Measurements from ENCODE around the gene STX2.

STX2 gene

DNA sequence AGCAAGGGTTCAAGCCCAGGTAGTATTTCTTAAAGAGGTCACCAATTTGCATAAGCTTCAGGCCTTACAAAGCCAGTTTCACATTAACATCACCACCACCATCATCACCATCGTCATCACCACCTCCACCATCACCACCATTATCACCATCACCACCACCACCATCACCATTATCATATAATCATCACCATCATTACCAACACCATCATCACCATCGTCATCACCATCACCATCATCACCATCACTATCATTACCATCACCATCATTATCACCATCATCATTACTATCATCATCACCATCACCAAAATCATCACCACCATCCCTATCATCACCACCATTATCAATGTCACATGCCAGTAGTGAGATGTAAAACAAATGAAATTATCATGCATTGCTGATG is 72.6 kb downstream of the STX2 start:
- H2BK120ac ChIP-seq (ENCODE audit: low read depth, low read length) = no peak overlapping the region
- H3K27ac ChIP-seq (replicated peaks; ENCODE audit: low read length) = no peak overlapping the region
- H2BK15ac ChIP-seq (ENCODE audit: low read length) = no peak overlapping the region
- H3K4me3 ChIP-seq (ENCODE audit: low read length in 2 of 2) = no peak overlapping the region
- no peak overlapping the region for H4K91ac ChIP-seq (ENCODE audit: low read depth, low read length, poor library complexity)
- H3K18ac ChIP-seq (ENCODE audit: low read length) = no peak overlapping the region
- H3K4ac ChIP-seq (ENCODE audit: low read length) = no peak overlapping the region
- H3K4me1 ChIP-seq (ENCODE audit: control insufficient read depth in 2 of 2, insufficient read depth in 1 of 2, low read depth in 1 of 2, low read length in 2 of 2) = no peaks in the 10 kb centered on the region
- H3K14ac ChIP-seq (ENCODE audit: low read length) = no peak overlapping the region
- peaks cover 0 to 8% of the 10 kb centered on the region in 2 donors for H3K36me3 ChIP-seq (replicated peaks in 1 of 2; ENCODE audit: control insufficient read depth in 2 of 2, insufficient read depth in 2 of 2, low read length in 2 of 2)
- H3K23ac ChIP-seq (ENCODE audit: low read depth, low read length, poor library complexity) = no peak overlapping the region
- H2BK12ac ChIP-seq (ENCODE audit: low read length) = no peak overlapping the region
- H4K8ac ChIP-seq (ENCODE audit: low read depth, low read length) = no peak overlapping the region
- peaks cover 5 to 11% of the 10 kb centered on the region in 2 donors for H3K9me3 ChIP-seq (replicated peaks in 1 of 2; ENCODE audit: control insufficient read depth in 2 of 2, insufficient read depth in 1 of 2, low read depth in 1 of 2, low read length in 2 of 2)
- no peak overlapping the region for H2BK5ac ChIP-seq (ENCODE audit: low read length)
- no peak overlapping the region for H2AK5ac ChIP-seq (ENCODE audit: low read depth, low read length)
- no peak overlapping the region for H3K4me2 ChIP-seq (ENCODE audit: insufficient read depth, low read length, poor library complexity, severe bottlenecking)
- DNase-seq (ENCODE audit: low spot score) = no peak
- H3K79me1 ChIP-seq (ENCODE audit: low read depth, low read length) = no peaks in the 10 kb centered on the region
- peaks cover 0 to 4% (median 1%) of the 10 kb centered on the region in 3 experiments for H3K27me3 ChIP-seq (ENCODE audit: control insufficient read depth in 3 of 3, insufficient read depth in 3 of 3, low read depth in 1 of 3, low read length in 3 of 3)
- H3K9ac ChIP-seq (ENCODE audit: low read depth, low read length, poor library complexity) = no peak overlapping the region
- 100% methylated on average over 1 of the region's 2 CpGs; no CpG with 5 or more reads in 1 of the 2 donors for WGBS, 2 donors (ENCODE audit: extremely low coverage in 2 of 2, insufficient read length in 2 of 2, insufficient replicate concordance in 1 of 2)
- H2AFZ ChIP-seq (ENCODE audit: low read length) = no peak overlapping the region

DNA sequence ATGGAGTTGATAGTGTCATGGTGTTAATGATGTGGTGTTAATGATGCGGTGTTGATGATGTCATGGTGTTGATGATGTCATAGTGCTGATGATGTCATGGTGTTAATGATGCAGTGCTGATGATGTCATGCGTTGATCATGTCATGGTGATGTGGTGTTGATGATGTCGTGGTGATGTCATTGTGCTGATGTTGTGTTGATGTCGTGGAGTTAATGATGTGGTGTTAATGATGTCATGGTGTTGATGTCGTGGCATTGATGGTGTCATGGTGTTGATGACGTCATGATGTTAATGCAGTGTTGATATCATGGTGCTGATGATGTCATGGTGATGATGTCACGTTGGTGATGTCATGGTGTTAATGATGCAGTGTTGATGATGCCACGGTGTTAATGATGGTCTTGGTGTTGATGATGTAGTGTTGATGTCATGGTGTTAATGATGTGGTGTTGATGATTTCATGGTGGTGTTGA is 73.8 kb downstream of the STX2 start:
- Histone ChIP-seq H3K23ac (ENCODE audit: low read depth, low read length, poor library complexity) (no peak overlapping the region), H3K27ac (replicated peaks; ENCODE audit: low read length) (no peak overlapping the region), H3K9ac (ENCODE audit: low read depth, low read length, poor library complexity) (no peak overlapping the region), H3K14ac (ENCODE audit: low read length) (no peak overlapping the region), H3K4me2 (ENCODE audit: insufficient read depth, low read length, poor library complexity, severe bottlenecking) (no peak overlapping the region), H3K18ac (ENCODE audit: low read length) (no peak overlapping the region), H2AK5ac (ENCODE audit: low read depth, low read length) (no peak overlapping the region), H2BK15ac (ENCODE audit: low read length) (no peak overlapping the region), H4K8ac (ENCODE audit: low read depth, low read length) (no peak overlapping the region), H3K9me3 (replicated peaks in 1 of 2; ENCODE audit: control insufficient read depth in 2 of 2, insufficient read depth in 1 of 2, low read depth in 1 of 2, low read length in 2 of 2) (peaks cover 5 to 11% of the 10 kb centered on the region in 2 donors), H2BK120ac (ENCODE audit: low read depth, low read length) (no peak overlapping the region), H2BK5ac (ENCODE audit: low read length) (no peak overlapping the region), H3K27me3 (ENCODE audit: control insufficient read depth in 3 of 3, insufficient read depth in 3 of 3, low read depth in 1 of 3, low read length in 3 of 3) (peaks cover 0 to 4% (median 1%) of the 10 kb centered on the region in 3 experiments), H3K79me1 (ENCODE audit: low read depth, low read length) (no peaks in the 10 kb centered on the region), H2AFZ (ENCODE audit: low read length) (no peak overlapping the region), H3K36me3 (replicated peaks in 1 of 2; ENCODE audit: control insufficient read depth in 2 of 2, insufficient read depth in 2 of 2, low read length in 2 of 2) (peaks cover 0 to 8% of the 10 kb centered on the region in 2 donors), H3K4me3 (ENCODE audit: low read length in 2 of 2) (peak overlapping the region in 1 of 2 donors; percentile 56), H3K4me1 (ENCODE audit: control insufficient read depth in 2 of 2, insufficient read depth in 1 of 2, low read depth in 1 of 2, low read length in 2 of 2) (no peaks in the 10 kb centered on the region), H2BK12ac (ENCODE audit: low read length) (no peak overlapping the region), H4K91ac (ENCODE audit: low read depth, low read length, poor library complexity) (no peak overlapping the region), H3K4ac (ENCODE audit: low read length) (no peak overlapping the region)
- WGBS, 2 donors (ENCODE audit: extremely low coverage in 2 of 2, insufficient read length in 2 of 2, insufficient replicate concordance in 1 of 2) = 100% methylated on average over 3 to 4 of the region's 8 CpGs
- no peak for DNase-seq (ENCODE audit: low spot score)

DNA sequence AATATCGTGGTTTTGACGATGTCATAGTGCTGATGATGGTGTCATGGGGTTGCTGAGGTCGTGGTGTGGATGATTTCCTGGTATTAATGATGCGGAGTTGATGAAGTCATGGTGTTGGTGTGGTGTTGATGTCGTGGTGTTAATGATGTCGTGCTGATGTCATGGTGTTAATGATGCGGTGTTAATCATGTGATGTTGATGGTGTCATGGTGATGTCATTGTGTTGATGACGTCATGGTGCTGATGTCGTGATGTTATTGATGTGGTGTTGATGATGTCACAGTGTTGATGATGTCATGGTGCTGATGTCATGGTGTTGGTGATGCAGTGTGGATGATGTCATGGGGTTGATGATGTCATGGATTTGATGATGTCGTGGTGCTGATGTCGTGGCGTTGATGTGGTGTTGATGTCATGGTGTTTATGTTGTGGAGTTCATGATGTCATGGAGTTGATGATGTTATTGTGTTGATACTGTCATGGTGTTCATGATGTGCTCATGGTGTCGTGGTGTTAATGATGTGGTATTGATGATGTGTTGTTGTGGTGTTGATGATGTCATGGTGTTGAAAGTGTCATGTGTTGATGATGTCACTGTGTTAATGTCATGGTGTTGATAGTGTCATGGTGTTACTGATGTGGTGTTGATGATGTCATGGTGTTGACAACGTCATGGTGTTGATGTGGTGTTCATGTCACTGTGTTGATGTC is 74.4 kb downstream of the STX2 start:
- Histone ChIP-seq H3K9me3 (replicated peaks in 1 of 2; ENCODE audit: control insufficient read depth in 2 of 2, insufficient read depth in 1 of 2, low read depth in 1 of 2, low read length in 2 of 2) (peaks cover 5 to 11% of the 10 kb centered on the region in 2 donors), H4K8ac (ENCODE audit: low read depth, low read length) (no peak overlapping the region), H3K27me3 (ENCODE audit: control insufficient read depth in 3 of 3, insufficient read depth in 3 of 3, low read depth in 1 of 3, low read length in 3 of 3) (peaks cover 0 to 4% (median 1%) of the 10 kb centered on the region in 3 experiments), H3K23ac (ENCODE audit: low read depth, low read length, poor library complexity) (no peak overlapping the region), H3K4me2 (ENCODE audit: insufficient read depth, low read length, poor library complexity, severe bottlenecking) (no peak overlapping the region), H3K4ac (ENCODE audit: low read length) (no peak overlapping the region), H3K36me3 (replicated peaks in 1 of 2; ENCODE audit: control insufficient read depth in 2 of 2, insufficient read depth in 2 of 2, low read length in 2 of 2) (peaks cover 0 to 8% of the 10 kb centered on the region in 2 donors), H3K79me1 (ENCODE audit: low read depth, low read length) (no peaks in the 10 kb centered on the region), H3K4me3 (ENCODE audit: low read length in 2 of 2) (peak overlapping the region in 1 of 2 donors; percentile 56), H3K27ac (replicated peaks; ENCODE audit: low read length) (no peak overlapping the region), H2AFZ (ENCODE audit: low read length) (no peak overlapping the region), H3K4me1 (ENCODE audit: control insufficient read depth in 2 of 2, insufficient read depth in 1 of 2, low read depth in 1 of 2, low read length in 2 of 2) (no peaks in the 10 kb centered on the region), H2AK5ac (ENCODE audit: low read depth, low read length) (no peak overlapping the region), H2BK15ac (ENCODE audit: low read length) (no peak overlapping the region), H3K14ac (ENCODE audit: low read length) (no peak overlapping the region), H2BK12ac (ENCODE audit: low read length) (no peak overlapping the region), H4K91ac (ENCODE audit: low read depth, low read length, poor library complexity) (no peak overlapping the region), H3K18ac (ENCODE audit: low read length) (no peak overlapping the region), H2BK5ac (ENCODE audit: low read length) (no peak overlapping the region), H3K9ac (ENCODE audit: low read depth, low read length, poor library complexity) (peak overlapping the region; percentile 10), H2BK120ac (ENCODE audit: low read depth, low read length) (no peak overlapping the region)
- 100% methylated on average over 12 of the region's 14 CpGs; no CpG with 5 or more reads in 1 of the 2 donors for WGBS, 2 donors (ENCODE audit: extremely low coverage in 2 of 2, insufficient read length in 2 of 2, insufficient replicate concordance in 1 of 2)
- DNase-seq (ENCODE audit: low spot score) = no peak

DNA sequence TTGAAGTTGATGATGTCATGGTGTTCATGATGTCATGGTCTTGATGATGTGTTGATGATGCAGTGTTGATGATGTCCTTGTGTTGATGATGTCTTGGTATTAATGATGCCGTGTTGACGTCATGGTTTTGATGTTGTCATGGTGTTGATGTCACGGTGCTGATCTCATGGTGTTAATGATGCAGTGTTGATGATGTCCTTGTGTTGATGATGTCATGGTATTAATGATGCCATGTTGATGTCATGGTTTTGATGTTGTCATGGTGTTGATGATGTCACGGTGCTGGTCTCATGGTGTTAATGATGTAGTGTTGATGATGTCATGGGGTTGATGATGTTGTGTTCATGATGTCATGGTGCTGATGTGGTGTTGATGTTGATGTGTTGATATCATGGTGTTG is 75.0 kb downstream of the STX2 start:
- H2BK120ac ChIP-seq (ENCODE audit: low read depth, low read length) = no peak overlapping the region
- no CpG with 5 or more reads among the region's 4 CpGs for WGBS, 2 donors (ENCODE audit: extremely low coverage in 2 of 2, insufficient read length in 2 of 2, insufficient replicate concordance in 1 of 2)

More for the DNA sequence above, 75.0 kb downstream of the STX2 start:
- no peak overlapping the region for H2AK5ac ChIP-seq (ENCODE audit: low read depth, low read length)
- H3K14ac ChIP-seq (ENCODE audit: low read length) = no peak overlapping the region
- no peak overlapping the region for H4K8ac ChIP-seq (ENCODE audit: low read depth, low read length)
- no peaks in the 10 kb centered on the region for H3K79me1 ChIP-seq (ENCODE audit: low read depth, low read length)
- no peak overlapping the region for H3K18ac ChIP-seq (ENCODE audit: low read length)
- no peak overlapping the region for H3K23ac ChIP-seq (ENCODE audit: low read depth, low read length, poor library complexity)
- H3K4me3 ChIP-seq (ENCODE audit: low read length in 2 of 2) = no peak overlapping the region
- H3K4me2 ChIP-seq (ENCODE audit: insufficient read depth, low read length, poor library complexity, severe bottlenecking) = no peak overlapping the region
- no peak overlapping the region for H3K9ac ChIP-seq (ENCODE audit: low read depth, low read length, poor library complexity)
- H2BK15ac ChIP-seq (ENCODE audit: low read length) = no peak overlapping the region
- H3K27ac ChIP-seq (replicated peaks; ENCODE audit: low read length) = no peak overlapping the region
- H3K9me3 ChIP-seq (replicated peaks in 1 of 2; ENCODE audit: control insufficient read depth in 2 of 2, insufficient read depth in 1 of 2, low read depth in 1 of 2, low read length in 2 of 2) = peaks cover 5 to 11% of the 10 kb centered on the region in 2 donors
- no peak overlapping the region for H3K4ac ChIP-seq (ENCODE audit: low read length)
- H3K36me3 ChIP-seq (replicated peaks in 1 of 2; ENCODE audit: control insufficient read depth in 2 of 2, insufficient read depth in 2 of 2, low read length in 2 of 2) = peaks cover 0 to 8% of the 10 kb centered on the region in 2 donors
- no peak overlapping the region for H2AFZ ChIP-seq (ENCODE audit: low read length)
- DNase-seq (ENCODE audit: low spot score) = no peak
- no peaks in the 10 kb centered on the region for H3K4me1 ChIP-seq (ENCODE audit: control insufficient read depth in 2 of 2, insufficient read depth in 1 of 2, low read depth in 1 of 2, low read length in 2 of 2)
- H4K91ac ChIP-seq (ENCODE audit: low read depth, low read length, poor library complexity) = no peak overlapping the region
- H2BK5ac ChIP-seq (ENCODE audit: low read length) = no peak overlapping the region
- peaks cover 0 to 4% (median 1%) of the 10 kb centered on the region in 3 experiments for H3K27me3 ChIP-seq (ENCODE audit: control insufficient read depth in 3 of 3, insufficient read depth in 3 of 3, low read depth in 1 of 3, low read length in 3 of 3)
- H2BK12ac ChIP-seq (ENCODE audit: low read length) = no peak overlapping the region
